NCI-H2081 treated with DMSO at 0.1 percent for 48 hours (cell line): ENCODE data around the gene TEX29.
A peak's percentile ranks its signal among the peaks of the same experiment; 100 is the strongest.

Experiments used
- DNase-seq: peaks from one replicate; lab custom pipeline; 2025; lab: John Stamatoyannopoulos, UW

TEX29 gene

DNA sequence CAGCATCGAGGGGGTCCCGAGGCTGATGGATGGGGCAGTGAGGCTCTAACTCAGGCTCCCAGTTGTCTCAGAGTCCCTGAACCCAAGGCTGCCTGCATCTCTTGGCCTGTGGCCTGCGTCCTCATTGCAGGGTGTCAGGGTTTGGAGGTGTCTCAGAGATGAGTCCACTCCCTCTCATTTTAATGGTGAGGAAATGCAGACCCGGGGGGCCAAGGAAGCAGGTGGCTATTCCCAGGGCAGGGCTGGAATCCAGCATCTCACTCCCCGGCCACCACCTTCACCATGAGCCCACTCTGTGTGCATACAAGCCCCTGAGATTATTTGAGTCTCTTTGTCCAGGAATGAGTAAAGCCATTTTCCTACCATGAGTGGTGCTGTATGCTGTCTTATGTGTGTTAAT, 21.4 kb downstream of the TEX29 start:
- DNase-seq: no peak

GRCh38 chr13:111342721-111343120, 22.3 kb downstream of the TEX29 start:
- no peak for DNase-seq

DNA sequence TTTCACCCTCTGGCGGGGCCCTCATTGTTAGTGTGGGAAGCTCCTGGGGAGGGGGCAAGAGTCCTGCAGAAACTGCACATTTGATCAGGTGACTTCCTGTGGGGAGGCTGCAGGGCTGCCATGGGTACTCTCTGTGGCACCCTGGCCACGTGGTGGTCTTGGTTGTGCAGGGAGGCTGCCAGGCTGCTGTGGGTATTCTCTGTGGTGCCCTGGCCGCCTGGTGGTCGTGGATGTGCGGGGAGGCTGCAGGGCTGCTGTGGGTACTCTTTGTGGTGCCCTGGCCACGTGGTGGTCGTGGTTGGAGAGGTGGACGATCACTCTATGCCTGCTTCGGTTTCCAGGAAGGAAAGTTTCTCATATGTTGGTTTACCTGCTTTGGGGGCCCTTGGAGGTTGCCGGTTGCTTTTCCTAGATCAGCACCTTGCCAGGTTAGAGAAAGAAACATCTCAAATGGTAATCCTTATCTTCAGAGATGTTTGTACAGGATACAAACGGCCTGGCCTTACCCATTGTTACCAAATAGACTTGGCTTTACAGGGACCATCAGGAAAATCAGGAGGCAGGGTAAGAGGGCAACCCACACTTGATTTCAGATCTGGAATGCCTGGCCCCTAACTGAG, 22.9 kb downstream of the TEX29 start:
- DNase-seq: no peak

- peak; percentile 30 for DNase-seq
These were observed 24.2 kb downstream of the TEX29 start for GRCh38 chr13:111344471-111345191.

DNA sequence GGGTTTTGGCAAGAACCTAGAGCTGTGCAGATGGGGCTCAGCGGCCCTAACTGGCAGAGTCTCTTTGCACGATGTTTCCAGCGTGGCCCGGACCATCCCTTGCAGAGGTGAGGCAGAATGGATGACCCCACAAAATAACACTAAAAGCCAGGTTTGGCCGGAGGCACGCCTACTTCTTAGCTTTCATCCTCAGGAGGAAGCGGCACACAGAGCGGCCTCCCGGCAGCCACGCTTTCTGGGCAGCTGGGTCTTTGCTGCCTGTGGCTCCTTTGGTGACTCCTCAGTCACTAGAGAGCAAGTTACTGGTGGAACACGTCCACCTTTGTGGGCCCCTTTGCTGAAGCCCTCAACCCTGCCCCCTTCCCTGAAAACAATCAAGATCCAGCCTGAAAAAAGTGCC, 25.2 kb downstream of the TEX29 start:
- no peak for DNase-seq

GRCh38 chr13:111346101-111346680, 25.7 kb downstream of the TEX29 start:
- no peak for DNase-seq

DNA sequence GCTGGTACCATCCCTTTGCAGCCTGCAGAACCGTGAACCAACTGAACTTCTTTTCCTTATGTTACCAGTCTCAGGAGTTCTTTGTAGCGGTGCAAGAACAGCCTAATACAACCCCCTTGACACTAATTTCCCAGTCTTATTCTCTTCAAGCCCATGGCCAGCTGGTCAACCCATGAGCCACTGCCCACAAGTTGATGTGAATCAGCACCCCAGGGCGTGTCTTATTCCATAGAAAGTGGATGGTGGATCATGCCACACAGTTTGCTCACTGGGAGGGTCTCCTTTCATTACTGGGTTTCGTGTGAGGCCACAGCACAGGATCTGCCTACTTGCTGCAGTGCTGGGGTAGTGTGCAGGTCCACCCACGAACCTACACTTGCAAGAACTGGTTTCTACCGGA, 27.0 kb downstream of the TEX29 start:
- no peak for DNase-seq

DNA sequence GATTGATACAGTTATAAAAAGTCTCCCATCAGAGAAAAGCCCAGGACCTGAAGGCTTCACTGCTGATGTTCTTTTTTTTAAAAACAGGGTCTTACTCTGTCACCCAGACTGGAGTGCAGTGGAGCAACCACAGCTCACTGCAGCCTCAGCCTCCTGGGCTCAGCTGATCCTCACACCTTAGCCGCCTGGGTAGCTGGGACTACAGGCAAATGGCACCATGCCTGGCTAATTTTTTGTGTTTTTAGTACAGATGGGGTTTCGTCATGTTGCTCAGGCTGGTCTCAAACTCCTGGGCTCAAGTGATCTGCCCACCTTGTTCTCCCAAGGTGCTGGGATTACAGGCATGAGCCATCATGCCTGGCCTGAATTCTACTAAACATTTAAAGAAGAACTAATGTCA, 33.1 kb downstream of the TEX29 start:
- DNase-seq: no peak

DNA sequence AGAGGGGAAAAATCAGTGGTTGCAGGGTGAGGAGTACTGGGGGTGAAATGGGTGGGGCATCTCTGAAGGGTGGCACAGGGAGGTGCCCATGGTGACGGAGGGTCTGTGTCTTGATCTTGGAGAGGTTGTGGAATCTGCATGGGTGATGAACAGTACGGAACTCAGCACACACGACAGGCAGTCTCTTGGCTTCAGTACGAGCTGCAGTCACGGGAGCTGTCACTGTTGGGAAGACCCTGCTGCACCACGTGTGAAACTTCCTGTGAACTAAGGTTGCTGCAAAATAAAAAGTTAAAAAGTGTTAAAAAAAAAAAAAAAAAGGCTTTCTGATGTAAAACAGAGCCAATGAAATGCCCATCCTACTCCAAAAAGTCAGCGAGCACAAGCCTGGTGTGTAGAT, 34.3 kb downstream of the TEX29 start:
- no peak for DNase-seq

- DNase-seq: no peak
These were observed 36.4 kb downstream of the TEX29 start for GRCh38 chr13:111356795-111357194.

GRCh38 chr13:111359237-111359915, 38.9 kb downstream of the TEX29 start:
- DNase-seq: no peak

DNA sequence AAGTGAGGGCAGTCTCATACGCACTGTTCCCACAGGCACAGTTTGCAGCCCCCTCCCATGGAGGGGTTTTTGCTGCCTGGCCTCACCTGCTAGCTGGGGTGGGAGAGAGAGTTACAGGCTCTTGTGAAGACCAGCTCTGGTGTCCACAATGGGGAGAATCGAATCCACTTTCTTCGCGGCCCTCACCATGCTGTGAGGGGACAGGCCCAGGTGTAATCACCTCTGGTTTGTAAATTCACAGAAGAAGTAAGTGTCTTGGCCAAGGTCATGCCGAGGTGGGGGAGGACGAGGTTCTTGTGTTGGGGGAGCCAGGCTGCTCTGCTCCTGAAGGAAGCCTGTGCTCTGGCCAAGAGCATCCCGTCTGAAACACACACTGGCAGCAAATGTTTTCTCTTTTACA, 39.5 kb downstream of the TEX29 start:
- DNase-seq: no peak

- DNase-seq: no peak
These were observed 40.0 kb downstream of the TEX29 start for GRCh38 chr13:111360452-111360851.

DNA sequence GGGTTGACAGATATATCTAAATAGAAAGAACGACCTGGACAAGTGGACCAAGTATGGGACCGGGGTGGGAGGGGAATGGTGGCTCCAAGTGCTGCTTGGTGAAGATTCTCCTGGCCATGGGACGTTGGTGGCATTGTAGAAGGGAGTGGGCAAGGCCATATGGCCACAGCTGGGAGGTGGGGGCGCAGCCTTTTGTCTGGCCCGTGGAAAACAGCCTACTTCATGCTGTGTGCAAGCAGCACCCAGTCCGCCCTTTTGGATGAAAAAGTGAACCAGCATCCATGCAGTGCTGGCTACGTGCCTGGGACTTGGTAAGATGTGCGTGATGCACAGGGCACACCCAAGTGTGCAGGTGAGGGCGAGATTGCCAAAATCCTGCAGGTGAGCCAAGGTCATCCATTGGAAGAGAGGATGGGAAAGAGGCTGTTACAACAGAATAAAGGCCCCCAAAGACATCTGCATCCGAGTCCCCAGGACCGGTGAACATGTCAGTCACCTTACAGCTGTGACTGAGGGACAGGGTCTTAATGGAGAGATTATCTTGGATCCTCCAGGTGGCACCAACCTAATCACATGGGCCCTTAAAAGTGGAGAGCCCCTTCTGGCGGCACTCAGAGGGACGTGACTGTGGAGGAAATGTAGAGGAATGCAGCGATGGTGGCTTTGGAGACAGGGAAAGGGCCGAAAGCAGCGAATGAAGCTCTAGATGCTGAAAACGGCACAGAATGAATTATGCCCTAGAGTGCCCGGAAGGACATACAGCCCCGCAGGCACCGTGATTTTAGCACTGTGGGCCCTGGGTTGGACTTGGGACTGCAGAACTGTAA, 40.8 kb downstream of the TEX29 start:
- no peak for DNase-seq

DNA sequence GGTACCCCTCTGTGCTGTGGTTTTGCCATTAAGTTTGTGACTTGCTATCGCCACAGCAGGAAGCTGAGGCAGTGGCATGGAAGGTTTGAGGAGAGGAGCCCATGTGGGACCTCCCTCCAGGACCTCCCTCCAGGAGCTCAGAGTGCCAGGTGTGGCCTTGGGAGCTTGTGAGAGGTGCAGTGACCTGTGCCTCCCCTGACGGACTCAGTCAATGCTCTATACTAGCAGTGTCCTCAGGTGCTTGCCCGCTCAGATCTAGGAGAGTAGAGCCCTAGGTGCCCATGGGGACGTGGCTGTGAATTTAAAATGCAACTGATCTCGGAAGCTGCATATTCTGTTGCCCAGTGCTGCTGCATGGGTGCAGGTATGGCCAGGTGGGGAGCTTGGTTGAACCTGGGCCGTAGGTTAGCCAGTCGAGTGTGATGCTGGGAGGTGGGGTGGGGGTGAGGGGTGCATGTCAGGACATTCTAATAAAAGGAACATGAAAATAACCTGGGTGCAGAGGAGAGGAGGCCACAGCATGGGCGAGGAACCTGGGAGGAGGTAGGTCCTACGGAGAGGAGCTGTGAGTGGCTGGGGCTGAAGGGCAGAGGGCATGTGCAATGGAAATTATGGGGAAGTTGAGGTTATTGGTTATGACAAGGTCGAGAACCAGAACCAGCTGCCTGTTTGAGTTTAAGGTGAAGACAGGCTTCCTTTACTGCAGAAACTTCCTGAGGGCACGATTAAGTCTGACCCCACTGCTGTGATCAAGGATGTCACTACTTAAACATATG, 41.6 kb downstream of the TEX29 start:
- no peak for DNase-seq

DNA sequence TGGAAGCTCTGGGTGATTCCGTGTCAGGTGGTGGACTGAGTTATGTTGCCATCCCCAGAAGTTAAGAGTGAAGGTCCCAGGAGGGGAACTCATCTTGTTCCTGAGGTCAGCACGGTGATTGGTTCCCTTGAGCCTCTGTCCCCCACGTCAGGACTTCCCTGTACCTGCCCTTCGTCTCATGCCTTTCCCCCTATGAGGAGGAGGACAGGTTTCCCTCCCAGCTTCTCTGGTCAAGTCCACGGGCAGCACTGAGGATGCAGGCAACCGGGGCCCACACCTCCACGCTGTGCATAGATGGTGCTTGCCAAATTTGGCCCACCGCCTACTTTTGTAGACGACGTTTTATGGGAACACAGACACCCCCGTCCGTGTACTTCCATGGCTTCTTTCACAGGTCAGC, 42.7 kb downstream of the TEX29 start:
- no peak for DNase-seq

DNA sequence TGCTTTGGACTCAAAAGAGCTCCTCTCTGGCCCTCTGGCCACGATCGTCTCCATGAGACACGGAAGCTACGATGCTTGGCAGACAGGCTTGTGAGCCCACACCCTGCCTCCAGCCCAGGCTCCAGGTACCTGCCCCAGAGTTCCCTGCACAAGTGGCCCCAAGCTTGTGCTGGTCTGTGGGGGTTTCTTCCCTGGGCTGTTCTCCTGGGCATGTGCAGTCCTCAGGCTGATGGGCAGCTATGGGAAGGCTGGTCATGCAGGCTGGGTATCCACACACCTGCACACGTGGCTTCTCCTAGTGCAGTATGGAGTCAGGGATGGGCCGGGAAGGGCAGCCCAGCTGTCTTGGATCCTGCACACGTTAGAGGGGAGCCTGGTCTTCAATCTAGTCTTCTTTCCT, 43.1 kb downstream of the TEX29 start:
- DNase-seq: no peak

- no peak for DNase-seq
These were observed 44.9 kb downstream of the TEX29 start for GRCh38 chr13:111365149-111366005.

GRCh38 chr13:111367340-111367739, 46.9 kb downstream of the TEX29 start:
- DNase-seq: no peak

DNA sequence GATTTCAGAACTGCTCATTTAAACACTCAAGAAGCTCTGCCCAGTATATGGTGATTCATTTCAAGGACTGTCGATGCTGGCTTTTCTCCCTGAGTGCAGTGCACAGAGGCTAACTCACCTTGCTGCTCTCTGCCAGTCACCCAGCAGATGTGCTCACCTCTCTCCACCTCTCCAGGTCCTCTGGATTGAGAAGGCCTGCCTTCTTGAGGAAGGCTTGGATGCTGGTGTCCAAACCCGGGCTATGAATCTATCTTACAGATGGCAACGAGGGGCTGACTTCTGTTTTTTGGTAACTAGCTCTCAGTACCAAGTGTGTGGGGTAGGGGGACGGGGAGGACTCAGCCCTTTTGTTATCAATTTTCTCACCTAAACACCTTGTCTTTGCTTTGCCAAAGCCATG, 47.6 kb downstream of the TEX29 start:
- DNase-seq: no peak
